Measurements from ENCODE around the gene CAPN12. TPM values are rescaled to one million over a fixed set of nuclear protein-coding genes. Genes with fewer than 3 reads are reported as not detected.

CAPN12 gene
- total and polyA plus RNA-seq, 2 of the 8 experiments (the other 6 are each of a cell fraction or from before 2014, with no cell fraction given) = 8.8 to 20.0 TPM

DNA sequence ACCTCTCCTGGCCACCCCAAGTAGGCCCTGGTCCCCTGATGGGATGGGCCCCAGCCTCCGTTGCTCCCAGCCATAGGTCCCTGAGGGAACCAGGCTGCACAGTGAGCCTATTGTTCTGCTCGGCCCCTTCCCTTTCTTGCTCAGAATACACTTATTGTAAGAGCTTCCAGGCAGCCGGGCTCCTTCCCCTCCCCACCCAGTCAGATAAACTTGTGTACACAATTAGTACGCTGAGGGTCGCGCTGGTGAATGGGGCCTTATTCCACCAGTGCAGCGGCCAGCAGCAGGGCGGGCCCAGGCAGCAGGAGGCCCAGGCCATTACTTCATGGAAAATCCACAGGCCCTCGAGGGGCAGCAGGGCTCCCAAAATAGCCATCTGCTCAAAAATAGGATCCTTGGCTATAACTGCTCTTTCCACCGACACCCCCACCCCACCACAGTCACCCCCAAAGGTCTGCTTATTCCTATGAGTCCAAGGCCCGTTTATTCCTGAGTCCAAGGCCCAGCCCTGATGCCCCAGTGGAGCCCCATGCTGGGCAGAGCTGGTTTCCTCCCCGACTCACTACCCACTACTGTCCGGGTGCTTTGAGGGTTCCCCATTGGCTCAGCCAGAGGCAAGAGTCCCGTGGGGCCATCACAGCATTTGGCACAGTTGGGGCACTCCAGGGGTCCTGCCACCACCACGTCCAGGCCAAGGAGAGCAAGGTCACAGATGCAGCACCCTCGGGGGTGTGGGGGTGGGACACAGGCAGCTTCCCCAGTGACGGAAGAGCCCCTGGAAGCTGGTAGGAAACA lies 22.1 kb downstream of the CAPN12 start (continued):
- no peak; the same call in 1 of the 2 replicates for TF ChIP-seq POLR2AphosphoS5 (IDR thresholded peaks at IDR 0.05; ENCODE audit: low read depth, low read length)
- no peak for TF ChIP-seq SP1 (IDR thresholded peaks at IDR 0.05; ENCODE audit: low read depth, low read length)
- TF ChIP-seq, protein P1, sequence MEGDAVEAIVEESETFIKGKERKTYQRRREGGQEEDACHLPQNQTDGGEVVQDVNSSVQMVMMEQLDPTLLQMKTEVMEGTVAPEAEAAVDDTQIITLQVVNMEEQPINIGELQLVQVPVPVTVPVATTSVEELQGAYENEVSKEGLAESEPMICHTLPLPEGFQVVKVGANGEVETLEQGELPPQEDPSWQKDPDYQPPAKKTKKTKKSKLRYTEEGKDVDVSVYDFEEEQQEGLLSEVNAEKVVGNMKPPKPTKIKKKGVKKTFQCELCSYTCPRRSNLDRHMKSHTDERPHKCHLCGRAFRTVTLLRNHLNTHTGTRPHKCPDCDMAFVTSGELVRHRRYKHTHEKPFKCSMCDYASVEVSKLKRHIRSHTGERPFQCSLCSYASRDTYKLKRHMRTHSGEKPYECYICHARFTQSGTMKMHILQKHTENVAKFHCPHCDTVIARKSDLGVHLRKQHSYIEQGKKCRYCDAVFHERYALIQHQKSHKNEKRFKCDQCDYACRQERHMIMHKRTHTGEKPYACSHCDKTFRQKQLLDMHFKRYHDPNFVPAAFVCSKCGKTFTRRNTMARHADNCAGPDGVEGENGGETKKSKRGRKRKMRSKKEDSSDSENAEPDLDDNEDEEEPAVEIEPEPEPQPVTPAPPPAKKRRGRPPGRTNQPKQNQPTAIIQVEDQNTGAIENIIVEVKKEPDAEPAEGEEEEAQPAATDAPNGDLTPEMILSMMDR (IDR thresholded peaks at IDR 0.05; ENCODE audit: control extremely low read depth in 1 of 3, insufficient read depth in 1 of 3, low read depth in 1 of 3, low read length in 3 of 3) = no peak
- TF ChIP-seq, protein P2, sequence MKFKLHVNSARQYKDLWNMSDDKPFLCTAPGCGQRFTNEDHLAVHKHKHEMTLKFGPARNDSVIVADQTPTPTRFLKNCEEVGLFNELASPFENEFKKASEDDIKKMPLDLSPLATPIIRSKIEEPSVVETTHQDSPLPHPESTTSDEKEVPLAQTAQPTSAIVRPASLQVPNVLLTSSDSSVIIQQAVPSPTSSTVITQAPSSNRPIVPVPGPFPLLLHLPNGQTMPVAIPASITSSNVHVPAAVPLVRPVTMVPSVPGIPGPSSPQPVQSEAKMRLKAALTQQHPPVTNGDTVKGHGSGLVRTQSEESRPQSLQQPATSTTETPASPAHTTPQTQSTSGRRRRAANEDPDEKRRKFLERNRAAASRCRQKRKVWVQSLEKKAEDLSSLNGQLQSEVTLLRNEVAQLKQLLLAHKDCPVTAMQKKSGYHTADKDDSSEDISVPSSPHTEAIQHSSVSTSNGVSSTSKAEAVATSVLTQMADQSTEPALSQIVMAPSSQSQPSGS (IDR thresholded peaks at IDR 0.05; ENCODE audit: low read length) = no peak
- no peak for TF ChIP-seq KDM1A (IDR thresholded peaks at IDR 0.05; ENCODE audit: borderline replicate concordance, low read length)
- no peak for TF ChIP-seq TAF7 (optimal IDR thresholded peaks at IDR 0.05; ENCODE audit: borderline replicate concordance, low read depth, low read length)
